A549 (cell line): Measurements from ENCODE around the gene CDKN2C.

Source experiments
- CBX2 ChIP-seq: fragments of 200-600 bp; sonication (generic); IDR thresholded peaks from 2 replicates; pipeline ENCODE4 v1.6.1; 2016; ENCODE audit warnings: low read depth, mild to moderate bottlenecking, borderline replicate concordance
- NR3C1 ChIP-seq: fragments of >200 bp; sonication (Bioruptor Twin); formaldehyde crosslinking; IDR thresholded peaks from 3 replicates; pipeline ENCODE4 v1.6.1; 2017
- POLR2A ChIP-seq: IDR thresholded peaks from 2 replicates; pipeline ENCODE4 v1.6.1; 2012; ENCODE audit warnings: mild to moderate bottlenecking, low read length
- REST ChIP-seq: fragments of 200-600 bp; sonication (generic); IDR thresholded peaks from 2 replicates; pipeline ENCODE4 v1.6.1; 2016; ENCODE audit warnings: antibody characterized with exemption, mild to moderate bottlenecking, moderate library complexity

- no peak for TF ChIP-seq NR3C1
- TF ChIP-seq POLR2A = no peak
- no peak for TF ChIP-seq CBX2
- TF ChIP-seq REST = no peak
Observed at GRCh38 chr1:50950396-50950795, 19.6 kb upstream of the CDKN2C start.
